HepG2 (cell line): Measurements from ENCODE around the gene BCAS3. TPM values are rescaled to one million over a fixed set of nuclear protein-coding genes. Genes with fewer than 3 reads are reported as not detected.
A peak's percentile ranks its signal among the peaks of the same experiment; 100 is the strongest.

Experiments used
- ATAC-seq: fragments of 200-7000 bp; cut with Tn5 transposase; 3 replicates; pipeline ENCODE4 v1.9.1; 2020; ENCODE audit warnings: mild to moderate bottlenecking, moderate library complexity
- BruUV-seq: library from RNA; stranded (reverse); fragments of 400-500 nt; replicated peaks from 2 replicates; lab custom pipeline; 2021; lab: Mats Ljungman, UMichigan
- CTCF ChIA-PET: fragments of 300-600 bp; formaldehyde crosslinking; extraction: SDS; loops from one replicate; lab custom pipeline; 2021; ENCODE audit warnings: low total read pairs, inconsistent platforms, low intra/inter-chr PET ratio; lab: Yijun Ruan, JAX
- POLR2A ChIA-PET: fragments of 350-600 bp; sonication (Branson Sonifier 250); formaldehyde crosslinking; loops from one replicate; lab custom pipeline; 2020; ENCODE audit warnings: antibody characterized with exemption, inconsistent platforms; lab: Yijun Ruan, JAX
- DNase-seq: peaks from one replicate; pipeline ENCODE4 v3.0.0-alpha.2; 2015; ENCODE audit warnings: low spot score
- FAIRE-seq: peaks from 3 replicates; lab custom pipeline; 2011; peaks lifted over from hg19 to GRCh38; lab: Jason Lieb, UNC
- H2AFZ ChIP-seq: one replicate; pipeline ENCODE4 v1.6.1; 2011; ENCODE audit warnings: low read length, inconsistent platforms
- H3K27ac ChIP-seq: fragments of 300-600 bp; 3 replicates; pipeline ENCODE4 v1.8.0; 2011; ENCODE audit warnings: mixed run types, mild to moderate bottlenecking, mixed read lengths, low read length, inconsistent platforms; ENCODE audit not compliant: insufficient read depth; ENCODE audit errors: extremely low read length
- H3K27me3 ChIP-seq, 2 experiments: fragments of 200-600 bp in 1 of 2; 2 replicates in 1 of 2; 3 replicates in 1 of 2; pipeline versions ENCODE4 v1.6.0 to v1.8.0; 2011; ENCODE audit warnings: low read length in 2 of 2, mild to moderate bottlenecking in 2 of 2, moderate library complexity in 2 of 2, inconsistent platforms in 1 of 2; ENCODE audit not compliant: insufficient read depth in 2 of 2, control insufficient read depth in 1 of 2
- H3K36me3 ChIP-seq, 2 experiments: fragments of 200-600 bp in 1 of 2; replicated peaks in 1 of 2; 2 replicates in 1 of 2; 3 replicates in 1 of 2; pipeline versions ENCODE4 v1.5.1 to v1.8.0; 2011; ENCODE audit warnings: low read length in 2 of 2, inconsistent platforms in 1 of 2; ENCODE audit not compliant: insufficient read depth in 2 of 2, control insufficient read depth in 1 of 2
- H3K4me1 ChIP-seq: 2 replicates; pipeline ENCODE4 v1.5.1; 2012; ENCODE audit warnings: low read length, inconsistent platforms; ENCODE audit not compliant: insufficient read depth
- H3K4me2 ChIP-seq: 2 replicates; pipeline ENCODE4 v1.6.0; 2011; ENCODE audit warnings: low read depth, low read length, inconsistent platforms
- H3K4me3 ChIP-seq, 3 experiments: fragments of 200-600 bp in 1 of 3; sonication (generic), shearing (Covaris generic) in 1 of 3; replicated peaks in 1 of 3; 2 replicates each; pipeline ENCODE4 v1.5.1; 2011 to 2016; ENCODE audit warnings: low read length in 3 of 3, inconsistent platforms in 2 of 3, low read depth in 2 of 3, mild to moderate bottlenecking in 2 of 3, control low read depth in 1 of 3, mixed read lengths in 1 of 3; ENCODE audit not compliant: insufficient read depth in 1 of 3
- H3K79me2 ChIP-seq: one replicate; pipeline ENCODE4 v1.6.1; 2011; ENCODE audit warnings: low read length, inconsistent platforms; ENCODE audit not compliant: insufficient read depth
- H3K9ac ChIP-seq: 2 replicates; pipeline ENCODE4 v1.6.0; 2011; ENCODE audit warnings: mild to moderate bottlenecking, low read depth, low read length, inconsistent platforms; ENCODE audit not compliant: insufficient read depth
- H3K9me3 ChIP-seq: 2 replicates; pipeline ENCODE4 v1.5.1; 2012; ENCODE audit warnings: mild to moderate bottlenecking, low read length
- H4K20me1 ChIP-seq: 2 replicates; pipeline ENCODE4 v1.6.0; 2011; ENCODE audit warnings: inconsistent platforms, mild to moderate bottlenecking, low read length, moderate library complexity; ENCODE audit not compliant: insufficient read depth
- ATF7 ChIP-seq, 2 experiments: fragments of 450-650 bp in 1 of 2; sonication (generic) in 1 of 2; formaldehyde crosslinking in 1 of 2; IDR thresholded peaks; 2 replicates each; pipeline versions ENCODE4 v1.4.0 to v1.6.1; 2016 to 2020; ENCODE audit warnings: antibody characterized with exemption in 1 of 2, mild to moderate bottlenecking in 1 of 2, missing genetic modification reagents in 1 of 2
- HOXA3 ChIP-seq: sonication (generic); formaldehyde crosslinking; IDR thresholded peaks from 2 replicates; pipeline ENCODE4 v1.5.0; 2020; ENCODE audit warnings: missing genetic modification reagents
- PHF21A ChIP-seq: sonication (generic); formaldehyde crosslinking; IDR thresholded peaks from 2 replicates; pipeline ENCODE4 v1.5.0; 2020; ENCODE audit warnings: mild to moderate bottlenecking, missing genetic modification reagents
- TFDP2 ChIP-seq: sonication (generic); formaldehyde crosslinking; IDR thresholded peaks from 2 replicates; pipeline ENCODE4 v1.4.0; 2020; ENCODE audit warnings: missing genetic modification reagents
- TSC22D2 ChIP-seq: sonication (generic); formaldehyde crosslinking; IDR thresholded peaks from 2 replicates; pipeline ENCODE4 v1.5.1; 2020; ENCODE audit warnings: missing genetic modification reagents, mild to moderate bottlenecking, borderline replicate concordance
- ZNF33A ChIP-seq: sonication (generic); formaldehyde crosslinking; IDR thresholded peaks from 2 replicates; pipeline ENCODE4 v1.5.1; 2020; ENCODE audit warnings: missing genetic modification reagents, mild to moderate bottlenecking, moderate library complexity, borderline replicate concordance
- WGBS: methylation state at CpG from one replicate; pipeline ENCODE4 v1.1.6; 2017; ENCODE audit warnings: low lambda C conversion rate; 5-methylcytosine and 5-hydroxymethylcytosine counted together
- in situ Hi-C: cut with HindIII; loops from 2 replicates; pipeline ENCODE4 v1.10.0; 2017; ENCODE audit warnings: low pct_unique_long_range_greater_than_20kb; ENCODE audit not compliant: extremely low pct_ligation_motif_present
- intact Hi-C: fragments of 100-400 bp; cut with micrococcal nuclease; formaldehyde crosslinking; loops from one replicate; pipeline ENCODE4 v1.10.0; 2022; ENCODE audit not compliant: unreplicated experiment
- polyA plus RNA-seq, 8 experiments: library from polyadenylated mRNA; depleted of rRNA in 3 of 8; stranded (reverse) in 7 of 8; unstranded in 1 of 8; fragments of >200 nt; fragmentation: Illumina TruSeq in 4 of 8; extraction: Trizol in 4 of 8; gene quantifications; 2 replicates each; pipeline versions ENCODE4 v1.2.1 to v1.2.3, GENCODE V29; 2011 to 2016; ENCODE audit warnings: low read depth in 4 of 8, missing spikeins in 1 of 8, mixed read lengths in 1 of 8; ENCODE audit not compliant: insufficient read depth in 1 of 8
- total RNA-seq, 5 experiments: library from RNA; depleted of rRNA; stranded (reverse); fragments of >200 nt; fragmentation: Illumina TruSeq; extraction: Trizol; gene quantifications; 2 replicates each; pipeline ENCODE4 v1.2.3, GENCODE V29; 2016; ENCODE audit warnings: low read depth in 1 of 5

Gene BCAS3
- total and polyA plus RNA-seq, 2 of the 13 experiments (the other 11 are each of a cell fraction or from before 2014, with no cell fraction given) = 10.7 to 11.2 TPM

- TF ChIP-seq TSC22D2 (CRISPR knock-in tag) (no peak), ZNF33A (CRISPR knock-in tag) (no peak), TFDP2 (CRISPR knock-in tag) (no peak)
Measured at GRCh38 chr17:60909405-60909804, 231.8 kb downstream of the BCAS3 start (continued).

GRCh38 chr17:60910415-60910814 lies 232.8 kb downstream of the BCAS3 start:
- H4K20me1 ChIP-seq = no peaks in the 10 kb centered on the region
- no peak overlapping the region for H3K4me2 ChIP-seq
- intact Hi-C loops = no loop called here
- H3K36me3 ChIP-seq = no peaks in the 10 kb centered on the region
- H3K9ac ChIP-seq = no peak overlapping the region
- no peaks in the 10 kb centered on the region for H3K4me1 ChIP-seq
- no peak overlapping the region for H3K27ac ChIP-seq
- no peaks in the 10 kb centered on the region for H3K9me3 ChIP-seq
- ChIA-PET POLR2A (no interaction called here), CTCF (no interaction called here)
- H3K79me2 ChIP-seq = no peaks in the 10 kb centered on the region
- ATAC-seq = no peak
- no peak for DNase-seq
- WGBS = 95% methylated on average over 6 of the region's 6 CpGs
- no peaks in the 10 kb centered on the region for H3K27me3 ChIP-seq
- no peak overlapping the region for H3K4me3 ChIP-seq
- in situ Hi-C loops = no loop called here
- no peak for FAIRE-seq
- no TSS peak for BruUV-seq
- H2AFZ ChIP-seq = no peak overlapping the region
- TF ChIP-seq HOXA3 = no peak
- TF ChIP-seq, all 625 proteins: peak for 0

- no TSS peak for BruUV-seq
- DNase-seq (no peak), ATAC-seq (no peak), FAIRE-seq (no peak)
- H3K4me1 ChIP-seq = no peaks in the 10 kb centered on the region
- ChIA-PET CTCF (no interaction called here), POLR2A (no interaction called here)
- H3K36me3 ChIP-seq = no peaks in the 10 kb centered on the region
- in situ Hi-C loops = no loop called here
- H3K4me3 ChIP-seq = no peak overlapping the region
- intact Hi-C loops = no loop called here
- no peaks in the 10 kb centered on the region for H3K79me2 ChIP-seq
- H2AFZ ChIP-seq = no peak overlapping the region
- no peak overlapping the region for H3K27ac ChIP-seq
- H3K4me2 ChIP-seq = no peak overlapping the region
- H3K27me3 ChIP-seq = no peaks in the 10 kb centered on the region
- TF ChIP-seq ATF7 (IDR thresholded peaks at IDR 0.05) (peak; percentile 32; the same call in 1 of the 2 replicates), ATF7 (CRISPR knock-in tag; IDR thresholded peaks at IDR 0.05) (no peak), PHF21A (CRISPR knock-in tag) (no peak)
- 87% methylated on average over 1 of the region's 1 CpG for WGBS
- no peaks in the 10 kb centered on the region for H4K20me1 ChIP-seq
- no peak overlapping the region for H3K9ac ChIP-seq
- H3K9me3 ChIP-seq = peaks cover 7% of the 10 kb centered on the region
Measured at GRCh38 chr17:60914078-60914477, 236.4 kb downstream of the BCAS3 start.
